ENCODE data around the gene B3GALT5. TPM values are rescaled to one million over a fixed set of nuclear protein-coding genes. Genes with fewer than 3 reads are reported as not detected.

The B3GALT5 gene
- total RNA-seq, 1 experiment from 2014 or later, result 0.09 TPM

- Histone ChIP-seq H3K9me3 (ENCODE audit: insufficient read depth, low read depth) (no peaks in the 10 kb centered on the region), H3K27me3 (ENCODE audit: insufficient read depth, low read depth) (peaks cover 7% of the 10 kb centered on the region), H3K79me2 (ENCODE audit: low read depth) (no peaks in the 10 kb centered on the region), H3F3A (ENCODE audit: insufficient read depth, low read depth) (no peaks in the 10 kb centered on the region), H3K4me2 (no peak overlapping the region), H3K27ac (no peak overlapping the region), H3K4me1 (replicated peaks; ENCODE audit: insufficient read depth) (no peaks in the 10 kb centered on the region), H3K9me2 (ENCODE audit: insufficient read depth) (no peaks in the 10 kb centered on the region), H3K4me3 (no peak overlapping the region), H4K20me1 (ENCODE audit: insufficient read depth) (no peaks in the 10 kb centered on the region), H3K36me3 (ENCODE audit: low read depth) (no peaks in the 10 kb centered on the region), H2AFZ (no peak overlapping the region)
- no peak for DNase-seq
- no TSS peak for BruUV-seq (replicated peaks)
- intact Hi-C loops (cut with micrococcal nuclease; ENCODE audit: unreplicated experiment), result no loop called here
- ChIA-PET CTCF (no interaction called here), POLR2A (ENCODE audit: unreplicated experiment) (no interaction called here)
- TF ChIP-seq EZH2 (IDR thresholded peaks at IDR 0.05; ENCODE audit: low read depth), result no peak
- TF ChIP-seq CTCF (conservative IDR thresholded peaks at IDR 0.05), result no peak
Measured at GRCh38 chr21:39703578-39703977, 90.8 kb downstream of the B3GALT5 start.

GRCh38 chr21:39705849-39706248, 93.1 kb downstream of the B3GALT5 start:
- Histone ChIP-seq H3K4me3 (no peak overlapping the region), H3K36me3 (ENCODE audit: low read depth) (no peaks in the 10 kb centered on the region), H3K9me3 (ENCODE audit: insufficient read depth, low read depth) (no peaks in the 10 kb centered on the region), H3K4me2 (no peak overlapping the region), H3K9me2 (ENCODE audit: insufficient read depth) (no peaks in the 10 kb centered on the region), H3K27me3 (ENCODE audit: insufficient read depth, low read depth) (peaks cover 11% of the 10 kb centered on the region), H4K20me1 (ENCODE audit: insufficient read depth) (no peaks in the 10 kb centered on the region), H3K4me1 (replicated peaks; ENCODE audit: insufficient read depth) (no peaks in the 10 kb centered on the region), H3K27ac (no peak overlapping the region), H2AFZ (no peak overlapping the region), H3F3A (ENCODE audit: insufficient read depth, low read depth) (no peaks in the 10 kb centered on the region), H3K79me2 (ENCODE audit: low read depth) (no peaks in the 10 kb centered on the region)
- TF ChIP-seq EZH2 (IDR thresholded peaks at IDR 0.05; ENCODE audit: low read depth) (no peak), CTCF (conservative IDR thresholded peaks at IDR 0.05) (no peak)
- BruUV-seq (replicated peaks), result no TSS peak
- POLR2A ChIA-PET (ENCODE audit: unreplicated experiment), result interaction anchor here (0.6 kb wide), 1 partner anchor 1444 kb away, joined by 3 read pairs; no protein-coding TSS in a partner anchor
- DNase-seq, result no peak
- CTCF ChIA-PET, result no interaction called here
- intact Hi-C loops (cut with micrococcal nuclease; ENCODE audit: unreplicated experiment), result no loop called here

DNA sequence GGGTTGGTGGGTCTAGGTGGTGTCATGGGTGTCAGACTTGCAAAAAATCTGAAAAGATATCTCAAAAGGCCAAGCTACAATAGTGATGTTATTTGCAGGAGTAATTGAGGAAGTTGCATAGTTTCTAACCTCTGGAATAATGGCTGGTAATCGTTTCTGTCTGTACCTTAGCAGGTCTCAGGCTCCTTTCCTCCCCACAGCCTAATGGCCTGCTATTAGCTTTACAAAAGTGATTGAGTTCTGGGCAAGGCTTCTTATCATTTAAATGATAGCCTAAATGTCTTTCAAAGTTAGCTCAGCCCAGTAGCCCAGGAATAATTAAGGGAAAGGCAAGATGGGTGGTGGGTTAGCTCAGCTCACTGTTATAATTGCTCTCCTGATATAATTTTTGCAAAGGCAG, 94.6 kb downstream of the B3GALT5 start:
- no peaks in the 10 kb centered on the region for H3K36me3 ChIP-seq (ENCODE audit: low read depth)
- no peaks in the 10 kb centered on the region for H3K79me2 ChIP-seq (ENCODE audit: low read depth)
- intact Hi-C loops (cut with micrococcal nuclease; ENCODE audit: unreplicated experiment), result no loop called here
- no peaks in the 10 kb centered on the region for H3K9me2 ChIP-seq (ENCODE audit: insufficient read depth)
- ChIA-PET CTCF (no interaction called here), POLR2A (ENCODE audit: unreplicated experiment) (no interaction called here)
- no peaks in the 10 kb centered on the region for H3K9me3 ChIP-seq (ENCODE audit: insufficient read depth, low read depth)
- no peaks in the 10 kb centered on the region for H3K4me1 ChIP-seq (replicated peaks; ENCODE audit: insufficient read depth)
- no peak overlapping the region for H3K4me2 ChIP-seq
- no peaks in the 10 kb centered on the region for H4K20me1 ChIP-seq (ENCODE audit: insufficient read depth)
- H3F3A ChIP-seq (ENCODE audit: insufficient read depth, low read depth), result no peaks in the 10 kb centered on the region
- no peak overlapping the region for H3K4me3 ChIP-seq
- H2AFZ ChIP-seq, result no peak overlapping the region
- TF ChIP-seq EZH2 (IDR thresholded peaks at IDR 0.05; ENCODE audit: low read depth) (no peak), CTCF (conservative IDR thresholded peaks at IDR 0.05) (no peak)
- BruUV-seq (replicated peaks), result no TSS peak
- H3K27ac ChIP-seq, result no peak overlapping the region
- DNase-seq, result no peak
- peaks cover 18% of the 10 kb centered on the region for H3K27me3 ChIP-seq (ENCODE audit: insufficient read depth, low read depth)

Measured in PC-9 (cell line).